ENCODE results near the gene IRF6.

IRF6 gene

GRCh38 chr1:209786146-209786545 lies 19.8 kb downstream of the IRF6 start:
- no peak for DNase-seq

GRCh38 chr1:209785592-209785991 lies 20.4 kb downstream of the IRF6 start:
- no peak for DNase-seq

- DNase-seq: peak; percentile 98
Measured at GRCh38 chr1:209784265-209785169, 21.4 kb downstream of the IRF6 start, which contains the start of gene C1orf74. TSS of gene C1orf74 (minus strand) at chr1:209784559. CDS start at chr1:209783634, 925 bp downstream.

- DNase-seq: peak; percentile 12
Measured at GRCh38 chr1:209783386-209783785, 22.6 kb downstream of the IRF6 start.

- DNase-seq: no peak
Measured at GRCh38 chr1:209780268-209780667, 25.7 kb downstream of the IRF6 start.

GRCh38 chr1:209778102-209778501 lies 27.8 kb downstream of the IRF6 start:
- DNase-seq: no peak

- DNase-seq: no peak
Measured at GRCh38 chr1:209777587-209777986, 28.4 kb downstream of the IRF6 start.

GRCh38 chr1:209775678-209776077 lies 30.3 kb downstream of the IRF6 start:
- no peak for DNase-seq

GRCh38 chr1:209774592-209774991 lies 31.4 kb downstream of the IRF6 start:
- DNase-seq: no peak

- DNase-seq: no peak
Measured at GRCh38 chr1:209772126-209772525, 33.8 kb downstream of the IRF6 start.

GRCh38 chr1:209770636-209771415 lies 35.1 kb downstream of the IRF6 start:
- no peak for DNase-seq

GRCh38 chr1:209769971-209770370 lies 36.0 kb downstream of the IRF6 start:
- no peak for DNase-seq

- no peak for DNase-seq
Measured at GRCh38 chr1:209769171-209769904, 36.6 kb downstream of the IRF6 start.

GRCh38 chr1:209768354-209768774 lies 37.6 kb downstream of the IRF6 start:
- DNase-seq: no peak

- DNase-seq: no peak
Measured at GRCh38 chr1:209767706-209768105, 38.2 kb downstream of the IRF6 start.

- DNase-seq: no peak
Measured at GRCh38 chr1:209767096-209767495, 38.8 kb downstream of the IRF6 start.

- DNase-seq: no peak
Measured at GRCh38 chr1:209766051-209766450, 39.9 kb downstream of the IRF6 start.

GRCh38 chr1:209761011-209761635 lies 44.8 kb downstream of the IRF6 start:
- DNase-seq: no peak

GRCh38 chr1:209759829-209760359 lies 46.0 kb downstream of the IRF6 start:
- DNase-seq: no peak

GRCh38 chr1:209758400-209758799 lies 47.5 kb downstream of the IRF6 start:
- no peak for DNase-seq

GRCh38 chr1:209756615-209757445 lies 49.1 kb downstream of the IRF6 start:
- no peak for DNase-seq

All from NCI-H146 (cell line).